Measurements from ENCODE around the gene ADGRF1. TPM values are rescaled to one million over a fixed set of nuclear protein-coding genes. Genes with fewer than 3 reads are reported as not detected.
A peak's percentile ranks its signal among the peaks of the same experiment; 100 is the strongest.

The ADGRF1 gene
- total and polyA plus RNA-seq, 2 donors (not counting 3 experiments of a cell fraction or from before 2014, with no cell fraction given): not detected

GRCh38 chr6:47034926-47035325 is 7.2 kb downstream of the ADGRF1 start:
- POLR2A ChIA-PET: interaction anchor here (0.6 to 1.2 kb wide), 3 partner anchors 8 to 353 kb away, joined by 3 to 6 read pairs (median 4); no protein-coding TSS in a partner anchor
- no peak overlapping the region for H3K27ac ChIP-seq (ENCODE audit: insufficient read depth, low read depth, low read length)
- dilution Hi-C loops (cut with MboI; ENCODE audit: extremely low pct_ligation_motif_present, low sequenced_read_pairs): no loop called here

More at GRCh38 chr6:47034926-47035325, 7.2 kb downstream of the ADGRF1 start:
- Histone ChIP-seq H3K4me2 (ENCODE audit: insufficient read depth, low read length) (peak overlapping the region; percentile 28), H3K9me1 (replicated peaks; ENCODE audit: control insufficient read depth, extremely low read depth, insufficient read depth, low read length) (no peaks in the 10 kb centered on the region), H3K36me3 (ENCODE audit: control insufficient read depth in 2 of 2, extremely low read depth in 1 of 2, insufficient read depth in 2 of 2, low read length in 2 of 2) (no peaks in the 10 kb centered on the region), H3K79me2 (ENCODE audit: control insufficient read depth, insufficient read depth, low read length) (no peaks in the 10 kb centered on the region), H3K27me3 (ENCODE audit: control insufficient read depth in 2 of 2, insufficient read depth in 2 of 2, low read length in 2 of 2) (peaks cover 0 to 2% of the 10 kb centered on the region in 2 experiments), H3K9me3 (replicated peaks; ENCODE audit: control insufficient read depth, insufficient read depth, low read length) (no peaks in the 10 kb centered on the region), H3K4me3 (replicated peaks in 1 of 3; ENCODE audit: insufficient read depth in 1 of 3, low read depth in 1 of 3, low read length in 3 of 3) (no peak overlapping the region), H3K9ac (replicated peaks; ENCODE audit: extremely low read depth, insufficient read depth, low read length) (no peak overlapping the region), H4K20me1 (replicated peaks; ENCODE audit: control insufficient read depth, extremely low read depth, insufficient read depth, low read length) (no peaks in the 10 kb centered on the region), H2AFZ (ENCODE audit: low read depth, low read length) (peak overlapping the region; percentile 49), H3K4me1 (ENCODE audit: control insufficient read depth, extremely low read depth, insufficient read depth, low read length) (peaks cover 9% of the 10 kb centered on the region)
- DNase-seq (ENCODE audit: low read depth, low spot score): peak; percentile 85
- BruUV-seq (replicated peaks): no TSS peak
- intact Hi-C loops (cut with micrococcal nuclease): no loop called here
- peak; percentile 76 for FAIRE-seq
- TF ChIP-seq CTCF (IDR thresholded peaks at IDR 0.05; ENCODE audit: extremely low read depth in 1 of 2, insufficient read depth in 1 of 2, low read depth in 1 of 2, low read length in 2 of 2) (no peak), MYC (IDR thresholded peaks at IDR 0.05; ENCODE audit: low read depth, low read length) (no peak), EZH2 (IDR thresholded peaks at IDR 0.05; ENCODE audit: borderline replicate concordance, low read depth, low read length, severe bottlenecking) (no peak), POLR2AphosphoS5 (IDR thresholded peaks at IDR 0.05; ENCODE audit: insufficient read depth, low read depth, low read length) (no peak), GATA2 (IDR thresholded peaks at IDR 0.05; ENCODE audit: insufficient read depth, insufficient read length, low read depth, low read length) (no peak), MAX (IDR thresholded peaks at IDR 0.05; ENCODE audit: insufficient read depth, insufficient read length) (no peak), JUN (IDR thresholded peaks at IDR 0.05; ENCODE audit: borderline replicate concordance, insufficient read depth, insufficient read length, low read depth) (no peak), FOS (IDR thresholded peaks at IDR 0.05; ENCODE audit: borderline replicate concordance, insufficient read depth, low read length) (no peak), POLR2A (IDR thresholded peaks at IDR 0.05; ENCODE audit: low read depth, low read length) (no peak)
- CTCF ChIA-PET: interaction anchor here (0.9 to 4.0 kb wide), 9 partner anchors 9 to 186 kb away, joined by 3 to 49 read pairs (median 6); no protein-coding TSS in a partner anchor
